ENCODE data around the gene KLF2.
"Not testable (repeated sequence)": the region's sequence is repeated elsewhere in the genome, so short reads cannot be mapped to it uniquely, and the experiment has no call there.

KLF2 gene

DNA sequence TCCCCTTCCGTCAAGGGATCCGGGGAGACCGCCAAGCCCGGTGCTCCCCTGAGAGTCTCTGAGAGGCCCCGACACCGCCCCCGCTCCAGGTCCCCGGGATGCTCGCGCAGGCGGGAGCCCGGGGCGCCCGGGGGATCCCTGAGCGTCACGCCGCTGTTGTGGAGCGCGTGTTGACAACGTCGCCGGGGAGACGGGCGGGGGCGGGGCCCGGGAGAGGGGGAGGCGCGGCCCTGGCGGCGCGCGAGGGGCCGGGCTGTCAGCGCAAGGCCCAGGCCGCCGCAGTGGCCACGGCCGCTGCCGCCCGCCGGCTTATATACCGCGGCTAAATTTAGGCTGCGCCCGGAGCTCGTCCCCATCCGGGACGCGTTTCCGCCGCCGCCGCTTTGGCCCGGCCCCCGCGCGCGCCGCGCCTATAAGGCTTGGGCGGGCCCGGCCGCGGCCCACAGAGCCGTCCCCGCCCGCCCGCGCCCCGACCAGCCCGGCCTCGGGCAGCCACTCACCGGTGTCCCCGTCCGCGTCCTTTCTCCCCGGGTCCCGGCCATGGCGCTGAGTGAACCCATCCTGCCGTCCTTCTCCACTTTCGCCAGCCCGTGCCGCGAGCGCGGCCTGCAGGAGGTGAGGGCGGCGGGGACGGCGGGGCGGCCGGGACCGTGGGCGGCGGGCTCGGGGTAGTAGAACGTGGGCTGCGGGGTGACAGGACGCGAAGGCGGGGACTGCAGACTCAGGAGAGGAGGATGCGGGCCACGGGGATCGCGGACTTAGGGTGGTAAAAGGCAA is at the start of gene KLF2:
Gene KLF2 (plus strand): TSS at position 443 of the 777 bp plus-strand sequence. CDS start 98 bp downstream, at position 541.
- DNase-seq = no peak

DNA sequence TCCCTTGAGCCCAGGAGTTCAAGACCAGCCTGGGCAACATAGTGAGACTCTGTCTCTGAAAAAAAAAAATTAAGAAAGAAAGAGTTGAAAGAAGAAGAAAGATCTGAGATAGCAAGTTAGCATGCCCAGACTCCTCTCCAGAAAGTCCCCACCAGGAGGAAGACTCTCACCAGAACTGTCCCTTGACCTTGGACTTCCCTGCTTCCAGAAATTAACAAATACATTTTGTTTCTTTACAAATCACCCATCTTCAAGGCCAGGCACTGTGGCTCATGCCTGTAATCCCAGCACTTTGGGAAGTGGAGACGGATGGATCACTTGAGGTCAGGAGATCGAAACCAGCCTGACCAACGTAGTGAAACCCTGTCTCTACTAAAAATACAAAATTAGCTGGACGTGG is 44.3 kb upstream of the KLF2 start:
- no peak for DNase-seq

DNA sequence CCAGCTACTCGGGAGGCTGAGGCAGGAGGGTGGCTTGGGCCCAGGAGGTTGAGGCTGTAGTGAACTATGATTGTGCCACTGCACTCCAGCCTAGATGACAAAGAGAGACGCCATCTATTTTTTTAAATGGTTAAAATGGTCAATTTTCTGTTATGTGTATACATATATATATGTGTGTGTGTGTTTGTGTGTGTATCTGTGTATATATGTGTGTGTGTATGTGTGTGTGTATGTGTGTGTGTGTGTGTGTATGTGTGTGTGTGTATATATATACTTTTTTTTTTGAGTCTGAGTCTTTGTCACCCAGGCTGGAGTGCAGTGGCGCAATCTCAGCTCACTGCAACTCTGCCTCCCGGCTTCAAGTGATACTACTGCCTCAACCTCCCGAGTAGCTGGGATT is 42.9 kb upstream of the KLF2 start:
- no peak for DNase-seq

DNA sequence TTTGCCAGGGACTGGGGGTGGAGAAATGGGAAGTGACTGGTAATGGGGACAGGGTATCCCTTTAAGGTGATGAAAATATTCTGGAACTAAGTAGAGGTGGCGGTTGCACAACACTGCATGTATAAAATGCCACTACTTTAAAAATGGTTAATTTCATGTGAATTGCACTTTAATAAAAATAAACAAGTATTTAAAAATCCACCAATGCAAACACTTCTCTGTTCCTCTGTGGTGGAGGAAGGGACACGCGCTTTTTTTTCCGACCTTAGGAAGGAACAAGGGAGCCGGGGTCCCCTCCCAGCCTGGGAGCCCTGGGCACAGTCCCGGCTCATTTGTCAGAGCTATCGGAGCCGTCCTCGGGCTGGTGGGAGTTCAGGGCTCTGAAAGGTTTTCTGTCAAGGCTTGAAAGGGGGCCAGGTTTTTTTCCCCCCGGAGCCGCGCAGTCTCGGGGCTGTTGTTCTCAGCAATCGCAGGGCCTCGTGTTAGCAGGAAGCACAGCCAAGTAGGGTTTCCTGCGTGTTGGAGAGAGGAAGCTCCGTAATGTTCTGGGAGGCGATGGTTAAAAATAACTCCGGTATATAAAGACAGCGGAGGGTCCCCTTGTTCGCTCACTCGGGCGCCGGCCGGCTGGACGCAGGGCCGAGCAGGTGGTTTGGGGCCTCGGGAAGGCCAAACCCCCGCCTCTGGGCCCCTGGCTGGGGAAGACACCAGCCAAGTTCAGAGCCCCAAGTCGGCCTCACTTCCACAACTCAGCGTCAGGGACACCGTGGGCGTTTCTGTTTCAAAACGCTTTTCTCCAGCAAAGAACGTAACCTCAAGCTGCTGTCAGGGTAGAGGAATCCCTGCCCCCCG is 41.2 kb upstream of the KLF2 start:
- no peak for DNase-seq

DNA sequence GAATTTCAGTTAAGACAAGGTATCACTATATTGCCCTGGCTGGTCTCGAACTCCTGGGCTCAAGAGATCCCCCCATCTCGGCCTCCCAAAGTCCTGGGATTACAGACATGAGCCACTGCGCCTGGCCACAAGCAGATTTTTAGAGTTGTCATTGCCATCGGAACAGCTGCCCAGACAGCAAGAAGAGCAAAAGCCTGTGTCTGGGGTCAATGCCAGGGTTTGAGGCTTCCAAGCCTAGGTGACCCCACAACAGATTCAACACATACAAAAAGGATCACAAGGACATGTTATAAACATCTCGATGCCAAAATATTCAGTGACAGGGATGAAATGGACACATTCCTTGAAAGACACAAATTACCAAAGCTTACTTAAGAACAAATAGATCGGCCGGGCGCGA is 40.1 kb upstream of the KLF2 start:
- DNase-seq = no peak

DNA sequence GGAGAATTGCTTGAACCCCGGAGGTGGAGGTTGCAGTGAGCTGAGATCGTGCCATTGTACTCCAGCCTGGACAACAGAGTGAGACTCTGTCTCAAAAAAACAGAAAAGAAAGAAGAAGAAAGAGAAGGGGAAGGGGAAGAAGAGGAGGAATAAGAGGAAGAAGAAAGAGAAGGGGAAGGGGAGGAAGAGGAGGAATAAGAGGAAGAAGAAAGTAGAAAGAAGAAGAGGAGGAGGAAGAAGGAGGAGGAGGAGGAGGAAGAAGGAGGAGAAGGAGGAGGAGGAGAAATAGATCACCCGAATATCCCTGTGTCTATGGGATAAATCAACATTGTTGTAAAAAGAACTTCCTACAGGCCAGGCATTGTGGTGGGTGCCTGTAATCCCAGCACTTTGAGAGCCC is 39.5 kb upstream of the KLF2 start:
- not testable (repeated sequence) for DNase-seq

DNA sequence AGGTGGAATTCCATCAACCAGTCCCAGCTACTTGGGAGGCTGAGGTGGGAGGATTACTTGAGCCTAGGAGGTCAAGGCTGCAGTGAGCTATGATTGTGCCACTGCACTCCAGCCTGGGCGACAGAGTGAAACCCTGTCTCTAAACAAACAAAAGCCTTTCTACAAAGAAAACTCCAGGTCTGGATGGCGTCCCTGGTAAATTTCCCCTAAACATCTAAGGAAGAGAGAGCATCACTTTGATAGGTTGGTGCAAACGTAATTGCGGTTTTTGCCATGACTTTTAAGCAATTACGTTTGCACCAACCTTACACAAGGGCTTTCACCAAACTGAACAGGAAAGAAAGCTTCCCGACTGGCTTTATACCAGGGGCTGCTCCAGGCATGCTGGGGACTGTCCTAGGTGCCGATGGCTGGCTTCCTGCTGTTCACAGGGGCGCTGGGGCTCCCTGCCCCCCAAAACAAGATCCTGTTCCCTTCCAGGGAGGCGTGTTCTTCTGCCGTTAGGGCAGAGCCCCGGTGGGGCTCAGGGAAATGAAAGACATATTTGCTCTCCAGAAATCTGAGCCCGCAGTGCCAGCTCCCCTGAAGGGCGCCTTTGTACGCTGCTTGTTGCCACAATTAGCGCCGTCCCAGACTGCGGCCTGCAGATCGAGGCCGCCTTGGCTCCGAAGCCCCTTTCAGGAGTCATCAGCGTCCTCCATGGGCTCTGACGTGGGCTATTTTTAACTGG is 38.7 kb upstream of the KLF2 start:
- DNase-seq = no peak

DNA sequence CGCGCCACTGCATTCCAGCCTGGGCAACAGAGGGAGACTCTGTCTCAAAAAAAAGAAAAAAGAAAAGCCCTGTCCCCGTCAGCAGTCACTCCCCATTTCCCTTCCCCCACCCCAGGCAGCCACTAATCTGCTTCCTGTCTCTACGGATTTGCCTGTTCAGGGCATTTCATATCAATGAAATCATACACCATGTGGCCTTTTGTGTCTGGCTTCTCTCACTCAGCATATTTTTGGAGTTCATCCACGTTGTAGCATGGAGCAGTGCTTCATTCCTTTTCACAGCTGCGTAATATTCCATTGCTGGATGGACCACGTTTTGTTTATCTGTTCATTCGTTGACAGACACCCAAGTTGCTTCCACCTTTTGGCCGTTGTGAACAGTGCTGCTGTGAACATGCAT is 36.1 kb upstream of the KLF2 start:
- DNase-seq = no peak

DNA sequence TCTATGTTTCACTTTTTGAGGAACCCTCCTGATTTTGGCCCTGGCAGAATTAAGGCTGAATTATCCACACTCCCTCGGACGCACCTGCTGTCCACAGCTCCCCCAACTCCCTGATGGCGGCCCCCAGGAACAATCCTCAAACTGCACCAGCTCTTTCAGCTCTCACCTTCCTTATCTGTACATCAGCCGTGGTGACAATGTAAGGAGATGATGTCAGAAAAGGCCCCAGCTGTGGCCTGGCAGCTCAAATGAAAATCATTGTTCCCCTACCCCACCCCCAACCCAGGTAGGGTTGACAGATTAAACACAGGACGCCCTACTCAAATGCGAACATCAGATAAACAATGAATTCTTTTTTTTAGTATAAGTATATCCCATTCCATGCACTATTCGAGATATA is 35.0 kb upstream of the KLF2 start:
- DNase-seq = no peak

DNA sequence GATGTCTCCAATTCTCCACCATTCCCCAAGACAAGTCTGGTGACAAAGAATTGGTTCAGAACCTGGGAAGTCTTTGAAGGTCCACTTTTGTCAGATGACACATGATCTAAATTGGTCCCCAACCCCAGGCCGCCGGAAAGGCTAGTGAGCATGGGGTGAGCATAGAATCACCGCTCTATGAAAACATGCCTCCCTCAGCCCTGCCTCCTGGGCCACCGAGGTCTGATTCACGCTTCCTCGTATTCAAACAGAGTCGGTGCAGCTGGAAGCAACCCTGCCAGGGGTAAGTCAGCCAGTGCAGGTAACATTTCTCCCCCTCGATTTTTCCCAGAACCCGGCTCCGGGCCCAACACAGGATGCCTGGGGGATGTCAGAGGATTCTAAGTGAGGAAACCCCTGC is 33.9 kb upstream of the KLF2 start:
- no peak for DNase-seq

DNA sequence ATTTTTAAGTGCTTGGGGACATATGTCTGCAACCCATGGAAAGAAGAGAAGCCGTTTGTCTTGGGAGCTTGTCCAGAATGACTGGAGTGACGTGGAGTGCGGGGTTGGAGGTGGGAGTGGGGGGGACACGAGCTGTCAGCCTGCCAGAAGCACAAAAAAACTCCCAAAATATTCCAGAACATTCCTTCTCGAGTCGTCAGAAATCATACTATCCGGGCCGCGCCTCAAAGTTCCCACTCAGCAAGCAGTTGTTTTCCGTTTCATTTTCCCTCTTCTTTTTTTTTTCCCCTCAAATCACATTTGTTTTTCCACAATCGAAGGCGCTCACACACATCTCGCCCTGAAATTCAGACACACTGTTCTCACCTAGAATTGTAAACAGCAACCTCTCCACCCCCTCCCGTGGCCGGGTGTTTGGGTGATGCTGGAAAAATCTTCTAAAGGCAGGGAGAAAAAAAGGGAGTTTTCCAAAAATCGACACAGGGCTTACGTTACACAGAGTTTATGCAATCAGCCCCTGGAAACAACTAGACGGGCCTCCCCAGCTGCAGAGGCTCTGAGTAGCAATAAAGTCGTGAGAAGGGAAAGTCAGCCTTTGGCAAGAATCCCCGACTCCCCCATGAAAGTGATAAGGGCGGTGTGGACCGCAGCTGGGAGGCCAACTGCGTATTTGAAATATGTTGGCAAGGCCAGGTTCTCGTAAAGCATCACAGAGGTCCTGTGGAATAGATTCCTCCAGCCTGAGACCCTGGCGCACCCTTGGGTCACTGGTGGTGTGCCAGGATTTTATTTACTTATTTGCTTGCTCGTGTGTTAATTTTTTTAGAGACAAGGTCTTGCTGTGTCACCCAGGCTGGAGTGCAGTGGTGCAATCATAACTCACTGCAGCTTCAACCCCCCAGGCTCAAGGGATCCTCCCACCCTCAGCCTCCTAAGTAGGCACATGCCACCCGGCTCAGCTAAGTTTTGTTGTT is 31.2 kb upstream of the KLF2 start:
- DNase-seq = peak; percentile 9

DNA sequence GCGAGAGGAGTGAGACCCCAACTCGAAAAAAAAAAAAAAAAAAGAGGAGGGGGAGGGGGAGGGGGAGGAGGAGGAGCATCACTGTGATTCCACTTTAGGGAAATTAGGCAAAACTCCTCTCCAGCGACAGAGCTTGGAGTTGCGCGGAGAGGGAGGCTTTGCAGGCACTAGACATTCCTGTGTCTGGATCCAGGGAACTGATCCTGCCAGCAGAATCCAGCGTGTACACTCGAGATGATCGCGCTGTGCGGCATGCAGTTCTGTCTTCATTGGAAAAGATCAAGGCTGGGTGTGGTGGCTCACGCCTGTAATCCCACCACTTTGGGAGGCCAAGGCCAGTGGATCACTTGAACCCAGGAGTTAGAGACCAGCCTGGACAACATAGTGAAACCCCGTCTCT is 29.6 kb upstream of the KLF2 start:
- no peak for DNase-seq

DNA sequence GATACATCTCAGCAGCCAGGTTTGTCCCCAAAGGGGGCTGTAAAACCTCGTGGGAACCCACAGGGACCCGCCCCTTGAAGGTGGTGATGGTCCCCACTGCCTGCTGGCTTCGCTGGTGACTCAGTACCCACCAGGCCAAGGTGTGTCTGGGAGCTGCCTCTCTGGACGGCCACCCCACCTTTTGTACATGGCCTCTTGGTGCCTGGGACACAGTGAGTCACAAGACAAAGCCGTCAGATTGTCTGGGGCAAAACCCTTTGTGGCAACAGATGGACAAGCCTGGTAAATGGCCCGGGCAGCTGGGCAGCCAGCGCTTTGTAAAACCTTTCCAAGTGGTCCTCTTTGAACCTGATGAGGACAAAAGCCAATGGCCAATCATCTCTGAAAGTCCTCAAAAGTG is 27.9 kb upstream of the KLF2 start:
- no peak for DNase-seq

DNA sequence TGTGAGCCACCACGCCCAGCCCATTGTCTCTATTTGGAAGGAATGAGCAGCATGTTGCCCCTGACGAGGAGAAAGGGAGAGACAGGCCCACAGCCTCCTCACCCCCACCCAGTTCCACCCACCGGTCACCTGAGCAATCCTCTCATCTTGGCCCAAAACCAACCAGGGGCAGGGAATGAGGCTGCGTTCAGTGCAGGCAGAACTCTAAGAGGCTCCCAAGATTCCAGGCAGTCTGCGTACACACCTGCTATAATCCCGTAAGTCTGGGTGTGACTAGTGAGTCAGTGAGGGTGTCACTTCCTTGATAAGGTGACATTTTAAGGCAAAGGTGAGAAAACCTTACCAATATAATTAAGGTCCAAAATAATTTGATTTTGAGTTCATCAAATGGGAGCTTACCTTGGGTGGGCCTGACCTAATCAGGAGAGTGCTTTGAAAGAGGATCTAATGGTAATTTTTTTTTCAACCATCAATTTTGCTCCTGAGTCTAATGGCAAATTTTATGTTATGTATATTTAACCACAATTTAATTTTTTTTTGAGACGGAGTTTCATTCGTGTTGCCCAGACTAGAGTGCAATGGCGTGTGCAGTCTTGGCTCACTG is 26.9 kb upstream of the KLF2 start:
- DNase-seq = no peak

DNA sequence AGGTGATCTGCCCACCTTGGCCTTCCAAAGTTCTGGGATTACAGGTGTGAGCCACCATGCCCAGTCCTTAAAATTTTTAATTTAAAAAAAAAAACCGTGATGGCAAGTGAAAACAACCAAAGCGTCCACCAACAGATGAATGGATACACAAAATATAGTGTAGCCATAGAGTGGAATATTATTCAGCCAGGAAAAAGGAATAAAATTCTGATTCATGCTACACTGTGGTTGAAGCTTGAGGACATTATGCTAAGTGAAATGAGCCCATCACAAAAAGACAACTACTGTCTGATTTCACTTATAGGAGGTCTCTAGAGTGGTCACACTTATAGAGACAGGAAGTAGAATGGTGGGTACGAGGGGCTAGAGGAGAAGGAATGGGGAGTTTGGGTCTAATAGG is 26.3 kb upstream of the KLF2 start:
- DNase-seq = no peak

DNA sequence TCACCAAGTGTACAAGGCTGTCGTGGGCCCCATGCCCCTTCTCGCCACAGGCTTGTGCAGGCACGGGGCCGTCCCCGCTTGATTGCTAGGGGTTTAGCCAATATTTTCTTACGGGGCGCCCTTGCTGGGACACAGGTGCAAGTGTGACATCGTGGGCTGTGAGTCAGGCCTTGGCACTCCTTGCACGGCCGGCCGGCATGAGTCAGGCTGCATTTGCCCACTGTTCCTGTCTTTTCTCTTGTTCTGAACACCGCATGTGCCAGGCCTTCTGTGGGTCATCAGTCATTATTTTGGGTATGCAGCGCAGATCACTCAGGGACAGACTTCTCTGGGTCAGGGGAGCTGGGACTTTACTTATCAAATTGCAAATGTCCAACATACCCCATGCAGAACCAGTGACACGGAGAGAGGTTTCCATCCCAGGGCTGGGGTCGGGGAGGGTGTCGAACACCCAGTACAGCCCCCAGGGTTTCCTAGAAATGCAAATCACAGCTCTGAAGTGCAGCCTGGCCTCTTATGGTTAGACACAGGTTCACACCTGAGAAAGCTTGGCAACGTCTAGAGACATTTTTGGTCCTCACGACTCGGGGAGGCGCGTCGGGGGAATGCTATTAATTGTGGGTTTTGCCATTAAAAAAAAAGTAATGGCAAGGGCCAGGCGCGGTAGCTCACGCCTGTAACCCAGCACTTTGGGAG is 22.5 kb upstream of the KLF2 start:
- no peak for DNase-seq

DNA sequence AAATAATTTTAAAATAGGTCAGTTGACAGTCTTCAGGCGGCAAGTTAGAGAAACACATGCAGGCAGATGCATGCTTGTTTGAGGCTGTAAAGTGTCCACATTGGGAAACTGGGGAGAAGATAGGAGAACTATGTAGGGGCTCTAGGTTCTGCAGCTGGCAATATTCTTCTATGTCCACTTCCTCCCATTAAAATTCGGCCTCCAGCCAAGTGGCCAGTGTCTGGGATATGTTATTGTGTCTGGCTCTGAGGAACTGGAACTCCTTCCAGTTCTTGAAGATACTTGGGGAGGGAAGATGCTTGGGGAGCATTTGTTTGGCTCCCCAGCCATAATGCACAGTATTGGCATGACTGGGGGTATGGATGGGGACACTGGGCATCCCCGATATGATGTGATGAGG is 20.9 kb upstream of the KLF2 start:
- no peak for DNase-seq

DNA sequence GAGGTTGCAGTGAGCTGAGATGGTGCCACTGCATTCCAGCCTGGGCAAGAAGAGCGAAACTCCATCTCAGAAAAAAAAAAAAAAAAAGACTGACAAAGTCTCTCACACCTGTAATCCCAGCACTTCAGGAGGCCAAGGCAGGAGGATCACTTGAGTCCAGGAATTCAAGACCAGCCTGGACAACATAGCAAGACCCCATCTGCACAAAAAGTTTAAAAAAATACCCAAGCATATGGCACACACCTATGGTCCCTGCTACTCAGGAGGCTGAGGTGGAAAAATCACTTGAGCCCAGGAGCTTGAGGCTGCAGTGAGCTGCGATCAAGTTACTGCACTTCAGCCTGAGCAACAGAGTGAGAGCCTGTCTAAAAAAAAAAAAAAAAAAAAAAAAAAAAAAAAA is 20.1 kb upstream of the KLF2 start:
- not testable (repeated sequence) for DNase-seq

DNA sequence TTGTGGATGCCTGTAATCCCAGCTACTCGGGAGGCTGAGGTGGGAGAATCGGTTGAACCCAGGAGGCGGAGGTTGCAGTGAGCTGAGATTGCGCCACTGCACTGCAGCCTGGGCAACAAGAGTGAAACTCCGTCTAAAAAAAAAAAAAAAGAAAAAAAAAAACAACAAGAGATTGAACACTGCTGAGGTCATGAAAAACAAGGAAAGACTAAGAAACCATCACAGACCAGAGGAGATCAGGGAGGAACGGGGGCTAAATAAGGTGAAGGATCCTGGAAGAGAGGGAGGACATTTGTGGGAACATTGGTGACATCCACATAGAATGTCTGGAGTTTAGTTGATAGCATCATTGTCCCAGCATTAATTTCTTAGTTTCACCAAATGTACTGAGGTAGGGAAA is 19.6 kb upstream of the KLF2 start:
- DNase-seq = not testable (repeated sequence)

DNA sequence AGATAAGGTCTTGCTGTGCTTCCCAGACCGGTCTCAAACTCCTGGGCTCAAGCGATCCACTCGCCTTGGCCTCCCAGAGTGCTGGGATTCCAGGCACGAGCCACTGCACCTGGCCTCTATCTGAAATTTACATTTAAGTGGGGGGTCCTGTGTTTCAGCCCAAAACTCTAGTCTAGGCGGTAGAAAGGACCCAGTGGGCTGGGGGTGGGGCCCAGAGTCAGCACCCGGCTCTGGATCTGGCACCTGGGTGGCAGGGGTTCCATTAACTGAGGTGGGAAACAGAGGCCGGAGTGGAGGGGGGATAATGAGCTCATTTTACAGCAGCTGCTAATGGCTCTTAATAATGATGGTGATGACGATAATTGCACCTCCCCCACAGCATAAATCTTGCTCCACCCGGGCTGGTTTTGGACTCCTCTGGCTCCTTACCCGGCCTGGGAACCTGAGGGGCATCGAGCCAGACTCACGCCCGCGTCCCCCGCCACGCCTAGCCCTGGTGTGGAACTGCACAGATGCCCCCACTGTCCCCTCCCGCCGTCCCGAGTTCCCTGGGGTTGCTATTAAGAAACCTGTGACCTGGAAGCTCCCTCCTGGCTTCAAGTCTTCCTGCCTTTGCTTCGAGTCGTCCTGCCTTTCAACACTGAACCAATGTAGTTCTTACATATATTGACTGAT is 17.8 kb upstream of the KLF2 start:
- DNase-seq = no peak

DNA sequence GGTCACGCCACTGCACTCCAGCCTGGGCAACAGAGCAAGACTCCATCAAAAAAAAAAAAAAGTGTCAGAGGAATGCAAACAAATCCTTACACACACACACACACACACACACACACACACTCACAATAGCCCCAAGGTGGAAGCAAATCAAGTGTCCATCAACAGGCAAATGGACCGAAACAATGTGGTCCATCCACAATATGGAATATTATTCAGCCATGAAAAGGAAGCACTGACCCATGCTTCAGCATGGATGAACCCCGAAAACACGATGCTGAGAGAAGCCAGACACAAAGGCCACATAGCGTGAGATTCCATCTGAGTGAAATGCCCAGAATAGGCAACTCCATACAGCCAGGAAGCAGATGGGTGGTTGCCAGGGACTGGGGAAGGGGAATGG is 16.5 kb upstream of the KLF2 start:
- DNase-seq = no peak
